GM04504 (cell line): Measurements from ENCODE around the gene KIF6.
"Not testable (repeated sequence)": the region's sequence is repeated elsewhere in the genome, so short reads cannot be mapped to it uniquely, and the experiment has no call there.

Source experiments
- DNase-seq: peaks from one replicate; pipeline ENCODE4 v3.0.0-alpha.2; 2012; ENCODE audit warnings: low read depth

KIF6 gene

GRCh38 chr6:39499053-39499452 is 226.2 kb downstream of the KIF6 start:
- DNase-seq: no peak

GRCh38 chr6:39498096-39498495 is 227.1 kb downstream of the KIF6 start:
- no peak for DNase-seq

GRCh38 chr6:39496915-39497314 is 228.3 kb downstream of the KIF6 start:
- DNase-seq: no peak

- DNase-seq: no peak
Measured at GRCh38 chr6:39496456-39496855, 228.8 kb downstream of the KIF6 start.

GRCh38 chr6:39495640-39496039 is 229.6 kb downstream of the KIF6 start:
- no peak for DNase-seq

- DNase-seq: no peak
Measured at GRCh38 chr6:39494998-39495397, 230.2 kb downstream of the KIF6 start.

- no peak for DNase-seq
Measured at GRCh38 chr6:39493777-39494176, 231.4 kb downstream of the KIF6 start.

- DNase-seq: peak; percentile 17
Measured at GRCh38 chr6:39493174-39493573, 232.0 kb downstream of the KIF6 start.

GRCh38 chr6:39490108-39490507 is 235.1 kb downstream of the KIF6 start:
- no peak for DNase-seq

GRCh38 chr6:39488255-39488879 is 236.8 kb downstream of the KIF6 start:
- DNase-seq: no peak

GRCh38 chr6:39484276-39484675 is 240.9 kb downstream of the KIF6 start:
- no peak for DNase-seq

GRCh38 chr6:39479819-39480218 is 245.4 kb downstream of the KIF6 start:
- not testable (repeated sequence) for DNase-seq

- no peak for DNase-seq
Measured at GRCh38 chr6:39476670-39477069, 248.5 kb downstream of the KIF6 start.

GRCh38 chr6:39476151-39476550 is 249.1 kb downstream of the KIF6 start:
- no peak for DNase-seq

- no peak for DNase-seq
Measured at GRCh38 chr6:39471954-39472659, 253.1 kb downstream of the KIF6 start.

GRCh38 chr6:39470506-39470905 is 254.7 kb downstream of the KIF6 start:
- DNase-seq: no peak

- no peak for DNase-seq
Measured at GRCh38 chr6:39468385-39468784, 256.8 kb downstream of the KIF6 start.

GRCh38 chr6:39466631-39467030 is 258.6 kb downstream of the KIF6 start:
- DNase-seq: no peak

GRCh38 chr6:39465539-39465938 is 259.7 kb downstream of the KIF6 start:
- DNase-seq: no peak

- DNase-seq: no peak
Measured at GRCh38 chr6:39464067-39464466, 261.1 kb downstream of the KIF6 start.

- DNase-seq: no peak
Measured at GRCh38 chr6:39453956-39454524, 271.2 kb downstream of the KIF6 start.

GRCh38 chr6:39453241-39453640 is 272.0 kb downstream of the KIF6 start:
- DNase-seq: no peak

- DNase-seq: peak; percentile 15
Measured at GRCh38 chr6:39452306-39453145, 272.7 kb downstream of the KIF6 start.
